HepG2 (cell line): ENCODE data around the gene RFTN1. TPM values are rescaled to one million over a fixed set of nuclear protein-coding genes. Genes with fewer than 3 reads are reported as not detected.

Experiments
- ATAC-seq: fragments of 200-7000 bp; cut with Tn5 transposase; 3 replicates; pipeline ENCODE4 v1.9.1; 2020; ENCODE audit warnings: mild to moderate bottlenecking, moderate library complexity
- BruUV-seq: library from RNA; stranded (reverse); fragments of 400-500 nt; replicated peaks from 2 replicates; lab custom pipeline; 2021; lab: Mats Ljungman, UMichigan
- CTCF ChIA-PET: fragments of 300-600 bp; formaldehyde crosslinking; extraction: SDS; loops from one replicate; lab custom pipeline; 2021; ENCODE audit warnings: low total read pairs, inconsistent platforms, low intra/inter-chr PET ratio; lab: Yijun Ruan, JAX
- POLR2A ChIA-PET: fragments of 350-600 bp; sonication (Branson Sonifier 250); formaldehyde crosslinking; loops from one replicate; lab custom pipeline; 2020; ENCODE audit warnings: antibody characterized with exemption, inconsistent platforms; lab: Yijun Ruan, JAX
- DNase-seq: peaks from one replicate; pipeline ENCODE4 v3.0.0-alpha.2; 2015; ENCODE audit warnings: low spot score
- FAIRE-seq: peaks from 3 replicates; lab custom pipeline; 2011; peaks lifted over from hg19 to GRCh38; lab: Jason Lieb, UNC
- H2AFZ ChIP-seq: one replicate; pipeline ENCODE4 v1.6.1; 2011; ENCODE audit warnings: low read length, inconsistent platforms
- H3K27ac ChIP-seq: fragments of 300-600 bp; 3 replicates; pipeline ENCODE4 v1.8.0; 2011; ENCODE audit warnings: mixed run types, mild to moderate bottlenecking, mixed read lengths, low read length, inconsistent platforms; ENCODE audit not compliant: insufficient read depth; ENCODE audit errors: extremely low read length
- H3K27me3 ChIP-seq, 2 experiments: fragments of 200-600 bp in 1 of 2; 2 replicates in 1 of 2; 3 replicates in 1 of 2; pipeline versions ENCODE4 v1.6.0 to v1.8.0; 2011; ENCODE audit warnings: low read length in 2 of 2, mild to moderate bottlenecking in 2 of 2, moderate library complexity in 2 of 2, inconsistent platforms in 1 of 2; ENCODE audit not compliant: insufficient read depth in 2 of 2, control insufficient read depth in 1 of 2
- H3K36me3 ChIP-seq, 2 experiments: fragments of 200-600 bp in 1 of 2; replicated peaks in 1 of 2; 2 replicates in 1 of 2; 3 replicates in 1 of 2; pipeline versions ENCODE4 v1.5.1 to v1.8.0; 2011; ENCODE audit warnings: low read length in 2 of 2, inconsistent platforms in 1 of 2; ENCODE audit not compliant: insufficient read depth in 2 of 2, control insufficient read depth in 1 of 2
- H3K4me1 ChIP-seq: 2 replicates; pipeline ENCODE4 v1.5.1; 2012; ENCODE audit warnings: low read length, inconsistent platforms; ENCODE audit not compliant: insufficient read depth
- H3K4me2 ChIP-seq: 2 replicates; pipeline ENCODE4 v1.6.0; 2011; ENCODE audit warnings: low read depth, low read length, inconsistent platforms
- H3K4me3 ChIP-seq, 3 experiments: fragments of 200-600 bp in 1 of 3; sonication (generic), shearing (Covaris generic) in 1 of 3; replicated peaks in 1 of 3; 2 replicates each; pipeline ENCODE4 v1.5.1; 2011 to 2016; ENCODE audit warnings: low read length in 3 of 3, inconsistent platforms in 2 of 3, low read depth in 2 of 3, mild to moderate bottlenecking in 2 of 3, control low read depth in 1 of 3, mixed read lengths in 1 of 3; ENCODE audit not compliant: insufficient read depth in 1 of 3
- H3K79me2 ChIP-seq: one replicate; pipeline ENCODE4 v1.6.1; 2011; ENCODE audit warnings: low read length, inconsistent platforms; ENCODE audit not compliant: insufficient read depth
- H3K9ac ChIP-seq: 2 replicates; pipeline ENCODE4 v1.6.0; 2011; ENCODE audit warnings: mild to moderate bottlenecking, low read depth, low read length, inconsistent platforms; ENCODE audit not compliant: insufficient read depth
- H3K9me3 ChIP-seq: 2 replicates; pipeline ENCODE4 v1.5.1; 2012; ENCODE audit warnings: mild to moderate bottlenecking, low read length
- H4K20me1 ChIP-seq: 2 replicates; pipeline ENCODE4 v1.6.0; 2011; ENCODE audit warnings: inconsistent platforms, mild to moderate bottlenecking, low read length, moderate library complexity; ENCODE audit not compliant: insufficient read depth
- ADNP ChIP-seq: sonication (generic); formaldehyde crosslinking; IDR thresholded peaks from 2 replicates; pipeline ENCODE4 v1.4.0; 2020; ENCODE audit warnings: missing genetic modification reagents
- ARNT2 ChIP-seq: sonication (generic); formaldehyde crosslinking; IDR thresholded peaks from 2 replicates; pipeline ENCODE4 v1.8.0; 2022; ENCODE audit warnings: mild to moderate bottlenecking, low read depth, missing genetic modification reagents, moderate library complexity
- ATAD3A ChIP-seq: sonication (generic); formaldehyde crosslinking; IDR thresholded peaks from 2 replicates; pipeline ENCODE4 v1.4.0; 2020; ENCODE audit warnings: missing genetic modification reagents
- HNRNPL ChIP-seq: fragments of 200-400 bp; formaldehyde crosslinking; IDR thresholded peaks from 2 replicates; pipeline ENCODE4 v1.6.1; 2017; ENCODE audit warnings: mild to moderate bottlenecking, low read depth, low read length
- NFE2 ChIP-seq: sonication (generic); formaldehyde crosslinking; IDR thresholded peaks from 2 replicates; pipeline ENCODE4 v1.4.0; 2020; ENCODE audit warnings: missing genetic modification reagents
- RFXAP ChIP-seq: sonication (generic); formaldehyde crosslinking; IDR thresholded peaks from 2 replicates; pipeline ENCODE4 v1.4.0; 2020; ENCODE audit warnings: missing genetic modification reagents, borderline replicate concordance
- ZKSCAN5 ChIP-seq: sonication (generic); formaldehyde crosslinking; IDR thresholded peaks from 2 replicates; pipeline ENCODE4 v1.5.1; 2020; ENCODE audit warnings: mild to moderate bottlenecking, missing genetic modification reagents
- ZKSCAN8 ChIP-seq: IDR thresholded peaks from 2 replicates; pipeline ENCODE4 v1.6.1; 2016; ENCODE audit warnings: borderline replicate concordance, missing genetic modification reagents, missing compliant biosample characterization
- ZNF670 ChIP-seq: sonication (generic); formaldehyde crosslinking; IDR thresholded peaks from 2 replicates; pipeline ENCODE4 v1.8.0; 2022; ENCODE audit warnings: mild to moderate bottlenecking, missing genetic modification reagents, borderline replicate concordance
- ZNF720 ChIP-seq: sonication (generic); formaldehyde crosslinking; IDR thresholded peaks from 2 replicates; pipeline ENCODE4 v1.4.0; 2020; ENCODE audit warnings: missing genetic modification reagents
- WGBS: methylation state at CpG from one replicate; pipeline ENCODE4 v1.1.6; 2017; ENCODE audit warnings: low lambda C conversion rate; 5-methylcytosine and 5-hydroxymethylcytosine counted together
- in situ Hi-C: cut with HindIII; loops from 2 replicates; pipeline ENCODE4 v1.10.0; 2017; ENCODE audit warnings: low pct_unique_long_range_greater_than_20kb; ENCODE audit not compliant: extremely low pct_ligation_motif_present
- intact Hi-C: fragments of 100-400 bp; cut with micrococcal nuclease; formaldehyde crosslinking; loops from one replicate; pipeline ENCODE4 v1.10.0; 2022; ENCODE audit not compliant: unreplicated experiment
- polyA plus RNA-seq, 8 experiments: library from polyadenylated mRNA; depleted of rRNA in 3 of 8; stranded (reverse) in 7 of 8; unstranded in 1 of 8; fragments of >200 nt; fragmentation: Illumina TruSeq in 4 of 8; extraction: Trizol in 4 of 8; gene quantifications; 2 replicates each; pipeline versions ENCODE4 v1.2.1 to v1.2.3, GENCODE V29; 2011 to 2016; ENCODE audit warnings: low read depth in 4 of 8, missing spikeins in 1 of 8, mixed read lengths in 1 of 8; ENCODE audit not compliant: insufficient read depth in 1 of 8
- total RNA-seq, 5 experiments: library from RNA; depleted of rRNA; stranded (reverse); fragments of >200 nt; fragmentation: Illumina TruSeq; extraction: Trizol; gene quantifications; 2 replicates each; pipeline ENCODE4 v1.2.3, GENCODE V29; 2016; ENCODE audit warnings: low read depth in 1 of 5
- TF ChIP-seq, protein P1 (sequence below): IDR thresholded peaks from 2 replicates; pipeline ENCODE4 v1.6.1; 2012; ENCODE audit warnings: low read depth, low read length, improper control_type of control experiment
- TF ChIP-seq, protein P2 (sequence below): sonication (generic); formaldehyde crosslinking; IDR thresholded peaks from 2 replicates; pipeline ENCODE4 v1.5.0; 2020; ENCODE audit warnings: missing genetic modification reagents, mild to moderate bottlenecking, borderline replicate concordance
- TF ChIP-seq, protein P3 (sequence below): sonication (generic); formaldehyde crosslinking; IDR thresholded peaks from 2 replicates; pipeline ENCODE4 v1.8.1; 2023; ENCODE audit warnings: mild to moderate bottlenecking, missing genetic modification reagents
- TF ChIP-seq, protein P4 (sequence below): sonication (generic); formaldehyde crosslinking; IDR thresholded peaks from 2 replicates; pipeline ENCODE4 v1.8.0; 2022; ENCODE audit warnings: missing genetic modification reagents, mild to moderate bottlenecking, moderate library complexity, borderline replicate concordance

The RFTN1 gene
- total and polyA plus RNA-seq, 2 of the 13 experiments (the other 11 are each of a cell fraction or from before 2014, with no cell fraction given) = not detected

DNA sequence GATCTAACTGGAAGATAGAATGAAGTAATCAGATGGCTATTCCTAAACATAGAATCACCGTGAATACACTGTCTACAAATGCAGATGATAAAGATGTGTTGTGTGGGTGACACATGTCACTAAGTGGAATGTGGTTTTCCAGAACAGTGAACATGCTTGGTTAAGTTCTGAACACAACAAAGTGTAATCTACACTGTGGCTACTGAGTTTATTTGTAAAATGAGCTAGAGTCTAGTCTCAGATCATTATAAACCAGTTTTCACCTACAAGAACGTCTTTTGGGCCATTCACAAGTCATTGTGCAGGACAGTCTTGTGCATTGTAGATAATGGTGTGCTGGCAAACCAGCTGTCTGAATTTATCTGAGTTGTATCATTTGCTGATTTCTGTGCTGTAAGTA, 213.2 kb downstream of the RFTN1 start (continued):
- TF ChIP-seq, protein P1, sequence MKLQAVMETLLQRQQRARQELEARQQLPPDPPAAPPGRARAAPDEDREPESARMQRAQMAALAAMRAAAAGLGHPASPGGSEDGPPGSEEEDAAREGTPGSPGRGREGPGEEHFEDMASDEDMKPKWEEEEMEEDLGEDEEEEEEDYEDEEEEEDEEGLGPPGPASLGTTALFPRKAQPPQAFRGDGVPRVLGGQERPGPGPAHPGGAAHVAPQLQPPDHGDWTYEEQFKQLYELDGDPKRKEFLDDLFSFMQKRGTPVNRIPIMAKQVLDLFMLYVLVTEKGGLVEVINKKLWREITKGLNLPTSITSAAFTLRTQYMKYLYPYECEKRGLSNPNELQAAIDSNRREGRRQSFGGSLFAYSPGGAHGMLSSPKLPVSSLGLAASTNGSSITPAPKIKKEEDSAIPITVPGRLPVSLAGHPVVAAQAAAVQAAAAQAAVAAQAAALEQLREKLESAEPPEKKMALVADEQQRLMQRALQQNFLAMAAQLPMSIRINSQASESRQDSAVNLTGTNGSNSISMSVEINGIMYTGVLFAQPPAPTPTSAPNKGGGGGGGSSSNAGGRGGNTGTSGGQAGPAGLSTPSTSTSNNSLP = no peak
- TF ChIP-seq, protein P2, sequence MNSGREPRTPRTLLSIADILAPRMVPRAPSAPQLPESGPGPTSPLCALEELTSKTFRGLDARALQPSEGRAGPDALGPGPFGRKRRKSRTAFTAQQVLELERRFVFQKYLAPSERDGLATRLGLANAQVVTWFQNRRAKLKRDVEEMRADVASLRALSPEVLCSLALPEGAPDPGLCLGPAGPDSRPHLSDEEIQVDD = no peak
- TF ChIP-seq, protein P3, sequence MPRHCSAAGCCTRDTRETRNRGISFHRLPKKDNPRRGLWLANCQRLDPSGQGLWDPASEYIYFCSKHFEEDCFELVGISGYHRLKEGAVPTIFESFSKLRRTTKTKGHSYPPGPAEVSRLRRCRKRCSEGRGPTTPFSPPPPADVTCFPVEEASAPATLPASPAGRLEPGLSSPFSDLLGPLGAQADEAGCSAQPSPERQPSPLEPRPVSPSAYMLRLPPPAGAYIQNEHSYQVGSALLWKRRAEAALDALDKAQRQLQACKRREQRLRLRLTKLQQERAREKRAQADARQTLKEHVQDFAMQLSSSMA (CRISPR knock-in tag) = no peak

DNA sequence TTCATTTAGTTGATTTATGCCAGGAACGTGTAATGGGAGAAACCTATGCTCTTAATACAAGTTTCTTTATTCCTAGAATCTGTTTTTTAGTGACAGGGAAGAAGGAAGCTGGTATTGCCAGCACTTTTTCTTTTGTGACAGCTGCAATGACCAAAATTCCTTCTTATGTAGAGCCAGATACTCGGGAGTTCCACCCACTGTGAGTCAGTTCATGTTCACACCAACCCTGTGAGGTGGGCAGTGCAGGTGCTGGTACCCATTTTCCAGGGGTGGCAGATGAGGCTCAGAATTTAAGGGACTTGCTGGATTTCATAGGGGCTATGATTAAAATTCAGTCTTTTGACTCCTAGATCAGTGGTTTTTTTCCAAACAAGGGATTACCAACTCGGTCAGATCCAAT, 213.8 kb downstream of the RFTN1 start:
- peaks cover 11 to 69% of the 10 kb centered on the region in 2 experiments for H3K36me3 ChIP-seq
- H3K27me3 ChIP-seq = no peaks in the 10 kb centered on the region
- no TSS peak for BruUV-seq
- H3K4me1 ChIP-seq = no peaks in the 10 kb centered on the region
- intact Hi-C loops = no loop called here
- H3K27ac ChIP-seq = no peak overlapping the region
- ATAC-seq = no peak
- no peak overlapping the region for H2AFZ ChIP-seq
- no peak overlapping the region for H3K4me3 ChIP-seq
- WGBS = 95% methylated on average over 3 of the region's 3 CpGs
- H3K79me2 ChIP-seq = no peaks in the 10 kb centered on the region
- H3K9ac ChIP-seq = no peak overlapping the region
- H3K4me2 ChIP-seq = no peak overlapping the region
- no peak for DNase-seq
- H4K20me1 ChIP-seq = no peaks in the 10 kb centered on the region
- ChIA-PET POLR2A (no interaction called here), CTCF (no interaction called here)
- H3K9me3 ChIP-seq = no peaks in the 10 kb centered on the region
- in situ Hi-C loops = loop anchor here (10.0 kb wide), 1 partner anchor 215 kb away; the partner anchor contains the start of gene RFTN1
- no peak for FAIRE-seq
- TF ChIP-seq HNRNPL (no peak), ATAD3A (no peak), ZNF720 (CRISPR knock-in tag) (no peak), ZKSCAN5 (no peak), ZKSCAN8 (CRISPR knock-in tag) (no peak), ZNF670 (CRISPR knock-in tag) (no peak), ARNT2 (CRISPR knock-in tag) (no peak), ADNP (CRISPR knock-in tag) (no peak), NFE2 (CRISPR knock-in tag) (no peak), RFXAP (CRISPR knock-in tag) (no peak)
- TF ChIP-seq, protein P4, sequence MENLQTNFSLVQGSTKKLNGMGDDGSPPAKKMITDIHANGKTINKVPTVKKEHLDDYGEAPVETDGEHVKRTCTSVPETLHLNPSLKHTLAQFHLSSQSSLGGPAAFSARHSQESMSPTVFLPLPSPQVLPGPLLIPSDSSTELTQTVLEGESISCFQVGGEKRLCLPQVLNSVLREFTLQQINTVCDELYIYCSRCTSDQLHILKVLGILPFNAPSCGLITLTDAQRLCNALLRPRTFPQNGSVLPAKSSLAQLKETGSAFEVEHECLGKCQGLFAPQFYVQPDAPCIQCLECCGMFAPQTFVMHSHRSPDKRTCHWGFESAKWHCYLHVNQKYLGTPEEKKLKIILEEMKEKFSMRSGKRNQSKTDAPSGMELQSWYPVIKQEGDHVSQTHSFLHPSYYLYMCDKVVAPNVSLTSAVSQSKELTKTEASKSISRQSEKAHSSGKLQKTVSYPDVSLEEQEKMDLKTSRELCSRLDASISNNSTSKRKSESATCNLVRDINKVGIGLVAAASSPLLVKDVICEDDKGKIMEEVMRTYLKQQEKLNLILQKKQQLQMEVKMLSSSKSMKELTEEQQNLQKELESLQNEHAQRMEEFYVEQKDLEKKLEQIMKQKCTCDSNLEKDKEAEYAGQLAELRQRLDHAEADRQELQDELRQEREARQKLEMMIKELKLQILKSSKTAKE (CRISPR knock-in tag) = no peak
